Naive thymus-derived CD8-positive, alpha-beta T cell (primary cell): Measurements from ENCODE around the gene EIF2B1. TPM values are rescaled to one million over a fixed set of nuclear protein-coding genes. Genes with fewer than 3 reads are reported as not detected.
"Not testable (repeated sequence)": the region's sequence is repeated elsewhere in the genome, so short reads cannot be mapped to it uniquely, and the experiment has no call there.

Source experiments
- ATAC-seq, 2 donors: fragments of 150-1000 bp; cut with Tn5 transposase in 1 of 2; sonication (Bioruptor Pico), chemical (Tn5 transposase) in 1 of 2; 1 replicate in 1 of 2; 2 replicates in 1 of 2; pipeline ENCODE4 v1.10.0; 2021; ENCODE audit warnings: mild to moderate bottlenecking in 2 of 2, moderate library complexity in 2 of 2
- POLR2A ChIA-PET: fragments of 350-600 bp; sonication (Branson Sonifier 250); formaldehyde crosslinking; loops from one replicate; lab custom pipeline; 2021; ENCODE audit warnings: antibody characterized with exemption; lab: Charles Lee
- DNase-seq, 10 donors: peaks; one replicate each; pipeline versions ENCODE4 v3.0.0 to v3.0.0-alpha.2; 2020 to 2022
- H3K27ac Mint-ChIP-seq, 10 donors: one replicate each; pipeline ENCODE4 v1.8.0; 2020 to 2022; ENCODE audit warnings: mild to moderate bottlenecking in 10 of 10, mixed read lengths in 10 of 10, moderate library complexity in 4 of 10, inconsistent platforms in 1 of 10
- H3K27me3 Mint-ChIP-seq, 5 donors: one replicate each; pipeline ENCODE4 v1.8.0; 2021 to 2022; ENCODE audit warnings: mixed read lengths in 5 of 5
- H3K36me3 Mint-ChIP-seq, 3 donors: one replicate each; pipeline ENCODE4 v1.8.0; 2020 to 2022; ENCODE audit warnings: mixed read lengths in 3 of 3, mild to moderate bottlenecking in 2 of 3, inconsistent platforms in 1 of 3
- H3K4me1 Mint-ChIP-seq, 4 donors: one replicate each; pipeline ENCODE4 v1.8.0; 2021 to 2022; ENCODE audit warnings: mixed read lengths in 4 of 4
- H3K4me3 Mint-ChIP-seq, 10 donors: one replicate each; pipeline ENCODE4 v1.8.0; 2020 to 2022; ENCODE audit warnings: mild to moderate bottlenecking in 10 of 10, mixed read lengths in 10 of 10, moderate library complexity in 6 of 10, inconsistent platforms in 1 of 10
- H3K9me3 Mint-ChIP-seq, 9 donors: one replicate each; pipeline ENCODE4 v1.8.0; 2020 to 2022; ENCODE audit warnings: mixed read lengths in 9 of 9, mild to moderate bottlenecking in 3 of 9, inconsistent platforms in 1 of 9, moderate library complexity in 1 of 9
- polyA plus RNA-seq, 3 donors: library from polyadenylated mRNA; unstranded; fragments of 300-500 nt; fragmentation: Illumina TruSeq; gene quantifications; one replicate each; pipeline ENCODE4 v1.2.3, GENCODE V29; 2021
- total RNA-seq, 8 experiments: library from RNA in 2 of 8; stranded (reverse) in 2 of 8; gene quantifications; one replicate each; pipeline ENCODE4 v1.2.3 and lab custom pipeline; 2021 to 2026

Gene EIF2B1
- total and polyA plus RNA-seq, 5 experiments from 2014 or later = 54.3 to 64.5 (median 59.9) TPM

DNA sequence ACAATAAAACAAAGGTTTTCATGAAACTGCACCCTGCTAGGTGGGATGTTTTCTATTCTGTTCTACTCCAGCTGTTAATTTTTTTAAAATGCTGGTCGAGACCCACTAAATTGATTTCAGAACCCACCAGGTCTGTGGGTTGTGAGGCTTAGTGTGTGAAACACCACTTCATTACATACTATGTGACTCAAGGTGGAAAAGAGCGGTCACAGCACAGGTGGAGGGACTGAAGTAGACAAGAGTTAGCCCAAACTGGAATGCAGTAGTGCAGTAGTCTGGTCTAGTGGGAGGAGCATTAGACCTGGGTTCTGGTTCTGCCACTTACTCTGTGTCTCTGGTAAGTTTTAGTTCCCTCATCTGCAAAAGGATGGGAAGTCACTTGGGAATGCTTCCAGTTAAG is 19.4 kb downstream of the EIF2B1 start:
- Mint-ChIP-seq H3K4me1 (peaks cover 0 to 6% (median 1%) of the 10 kb centered on the region in 4 donors), H3K9me3 (no peaks in the 10 kb centered on the region), H3K27me3 (no peaks in the 10 kb centered on the region), H3K36me3 (peaks cover 0 to 93% (median 18%) of the 10 kb centered on the region in 3 donors), H3K4me3 (no peak overlapping the region), H3K27ac (peak overlapping the region in 1 of 10 donors; percentile 63)
- POLR2A ChIA-PET = interaction anchor here (0.9 kb wide), 1 partner anchor 11 kb away, joined by 4 read pairs; no protein-coding TSS in a partner anchor
- no peak for ATAC-seq
- no peak for DNase-seq

DNA sequence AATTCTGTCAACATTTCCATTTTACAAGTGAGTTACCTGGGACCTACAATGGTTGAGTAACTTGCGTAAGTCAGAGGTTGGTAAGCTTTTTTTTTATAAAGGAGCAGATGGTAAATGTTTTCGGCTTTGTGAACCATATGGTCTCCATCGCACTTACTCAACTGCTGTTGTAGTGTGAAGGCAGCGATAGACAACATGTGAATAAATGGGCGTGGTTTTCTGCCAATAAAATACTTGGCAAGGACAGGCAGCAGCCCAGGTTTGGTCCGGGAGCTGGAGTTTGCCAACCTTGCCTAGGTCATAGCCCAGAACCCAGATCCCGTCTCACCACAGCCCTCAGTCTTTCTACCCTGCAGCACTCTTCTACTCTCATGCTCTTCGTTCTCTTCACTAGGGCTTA is 25.3 kb downstream of the EIF2B1 start:
- no peak for DNase-seq
- Mint-ChIP-seq H3K27me3 (no peaks in the 10 kb centered on the region), H3K36me3 (peaks cover 0 to 81% (median 18%) of the 10 kb centered on the region in 3 donors), H3K27ac (peak overlapping the region in 3 of 10 donors; percentile 33 to 43 (median 36)), H3K4me3 (no peak overlapping the region), H3K4me1 (peaks cover 3 to 32% (median 17%) of the 10 kb centered on the region in 4 donors), H3K9me3 (no peaks in the 10 kb centered on the region)
- POLR2A ChIA-PET = interaction anchor here (0.6 kb wide), 1 partner anchor 138 kb away, joined by 5 read pairs; no protein-coding TSS in a partner anchor
- no peak for ATAC-seq

DNA sequence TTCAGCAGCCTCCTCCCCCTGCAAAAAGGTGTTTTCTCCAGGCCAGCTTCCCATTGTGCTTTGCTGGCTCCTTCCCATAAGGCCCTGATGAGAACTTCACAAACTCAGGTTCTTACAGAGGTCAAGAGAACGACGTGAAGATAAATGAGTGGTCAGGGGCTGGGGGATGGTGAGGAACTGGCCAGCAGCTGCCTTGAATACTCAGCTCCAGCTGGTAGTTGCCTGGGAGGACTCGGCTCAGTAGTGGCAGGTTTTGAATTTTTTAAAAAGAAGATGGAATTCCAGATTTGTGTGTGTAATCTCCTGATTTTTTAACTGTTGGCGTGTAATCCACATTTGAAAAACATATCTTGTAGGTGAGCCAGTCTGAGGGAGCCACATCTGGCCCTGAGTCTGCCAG is 25.7 kb downstream of the EIF2B1 start:
- POLR2A ChIA-PET = interaction anchor here (0.6 kb wide), 1 partner anchor 138 kb away, joined by 5 read pairs; no protein-coding TSS in a partner anchor

DNA sequence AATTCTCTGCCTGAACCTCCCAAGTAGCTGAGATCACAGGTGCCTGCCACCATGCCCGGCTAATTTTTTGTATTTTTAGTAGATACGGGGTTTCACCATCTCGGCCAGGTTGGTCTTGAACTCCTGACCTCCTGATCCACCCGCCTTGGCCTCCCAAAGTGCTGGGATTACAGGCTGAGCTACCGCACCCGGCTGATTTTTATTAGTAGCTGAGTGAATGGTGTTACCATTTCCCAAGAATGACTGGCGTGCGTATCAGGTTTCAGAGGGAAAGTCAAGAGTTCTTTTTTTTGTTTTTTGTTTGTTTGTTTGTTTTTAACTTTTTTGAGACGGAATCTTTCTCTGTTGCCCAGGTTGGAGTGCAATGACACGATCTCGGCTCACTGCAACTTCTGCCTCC is 30.0 kb downstream of the EIF2B1 start:
- H3K4me3 Mint-ChIP-seq = peak overlapping the region in 8 of 10 donors; percentile 42 to 98 (median 92)
- peaks cover 18 to 58% (median 44%) of the 10 kb centered on the region in 4 donors for H3K4me1 Mint-ChIP-seq
- not testable (repeated sequence) for DNase-seq, ATAC-seq, H3K27me3 Mint-ChIP-seq, H3K9me3 Mint-ChIP-seq
- POLR2A ChIA-PET = interaction anchor here (0.6 to 1.7 kb wide), 4 partner anchors 10 to 1105 kb away, joined by 3 to 8 read pairs (median 4); partner anchors contain the start of genes EIF2B1 and GTF2H3
- H3K36me3 Mint-ChIP-seq = peaks cover 0 to 37% (median 6%) of the 10 kb centered on the region in 3 donors
- peak overlapping the region in 4 of 10 donors; percentile 65 to 94 (median 85) for H3K27ac Mint-ChIP-seq

More for the DNA sequence above, 25.7 kb downstream of the EIF2B1 start:
- Mint-ChIP-seq H3K4me1 (peaks cover 7 to 36% (median 21%) of the 10 kb centered on the region in 4 donors), H3K27me3 (no peaks in the 10 kb centered on the region), H3K9me3 (no peaks in the 10 kb centered on the region), H3K36me3 (peaks cover 0 to 77% (median 14%) of the 10 kb centered on the region in 3 donors), H3K27ac (peak overlapping the region in 1 of 10 donors; percentile 43), H3K4me3 (no peak overlapping the region)
- no peak for DNase-seq
- no peak for ATAC-seq

DNA sequence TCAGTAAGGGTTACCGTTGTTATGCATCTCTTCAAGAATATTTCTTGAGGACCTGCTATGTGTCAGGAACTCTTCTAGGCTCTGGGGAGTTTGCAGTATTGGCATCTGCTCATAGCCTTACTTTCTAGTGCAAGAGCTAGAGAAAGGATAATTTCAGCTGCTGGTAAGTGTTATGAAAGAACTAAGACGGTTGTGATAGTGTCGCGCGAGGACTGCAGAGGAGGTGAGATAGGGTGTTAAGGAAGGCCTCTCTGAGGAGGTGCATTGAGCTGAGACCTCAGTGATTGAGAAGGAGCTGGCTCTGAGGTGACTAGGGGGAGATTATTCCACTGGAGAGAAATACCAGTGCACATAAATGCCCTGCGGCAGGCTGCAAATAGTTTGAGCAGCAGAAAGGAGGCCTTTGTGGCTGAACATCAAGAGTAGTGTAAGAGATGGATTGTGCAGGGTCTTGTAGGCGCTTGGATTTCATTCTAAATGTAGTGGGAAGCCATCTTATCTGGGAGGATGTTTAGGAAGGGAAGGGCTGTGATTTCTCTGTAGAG is 30.8 kb downstream of the EIF2B1 start:
- DNase-seq = no peak
- H3K4me3 Mint-ChIP-seq = peak overlapping the region; percentile 88 to 99 (median 95)
- peaks cover 17 to 55% (median 42%) of the 10 kb centered on the region in 4 donors for H3K4me1 Mint-ChIP-seq
- peaks cover 0 to 32% (median 2%) of the 10 kb centered on the region in 3 donors for H3K36me3 Mint-ChIP-seq
- POLR2A ChIA-PET = interaction anchor here (0.5 to 1.7 kb wide), 14 partner anchors 9 to 1104 kb away, joined by 3 to 10 read pairs (median 4); partner anchors contain the start of genes ATP6V0A2, EIF2B1, GTF2H3 and KNTC1
- H3K27ac Mint-ChIP-seq = peak overlapping the region; percentile 83 to 97 (median 94)
- no peak for ATAC-seq
- H3K27me3 Mint-ChIP-seq = no peaks in the 10 kb centered on the region
- H3K9me3 Mint-ChIP-seq = no peaks in the 10 kb centered on the region

DNA sequence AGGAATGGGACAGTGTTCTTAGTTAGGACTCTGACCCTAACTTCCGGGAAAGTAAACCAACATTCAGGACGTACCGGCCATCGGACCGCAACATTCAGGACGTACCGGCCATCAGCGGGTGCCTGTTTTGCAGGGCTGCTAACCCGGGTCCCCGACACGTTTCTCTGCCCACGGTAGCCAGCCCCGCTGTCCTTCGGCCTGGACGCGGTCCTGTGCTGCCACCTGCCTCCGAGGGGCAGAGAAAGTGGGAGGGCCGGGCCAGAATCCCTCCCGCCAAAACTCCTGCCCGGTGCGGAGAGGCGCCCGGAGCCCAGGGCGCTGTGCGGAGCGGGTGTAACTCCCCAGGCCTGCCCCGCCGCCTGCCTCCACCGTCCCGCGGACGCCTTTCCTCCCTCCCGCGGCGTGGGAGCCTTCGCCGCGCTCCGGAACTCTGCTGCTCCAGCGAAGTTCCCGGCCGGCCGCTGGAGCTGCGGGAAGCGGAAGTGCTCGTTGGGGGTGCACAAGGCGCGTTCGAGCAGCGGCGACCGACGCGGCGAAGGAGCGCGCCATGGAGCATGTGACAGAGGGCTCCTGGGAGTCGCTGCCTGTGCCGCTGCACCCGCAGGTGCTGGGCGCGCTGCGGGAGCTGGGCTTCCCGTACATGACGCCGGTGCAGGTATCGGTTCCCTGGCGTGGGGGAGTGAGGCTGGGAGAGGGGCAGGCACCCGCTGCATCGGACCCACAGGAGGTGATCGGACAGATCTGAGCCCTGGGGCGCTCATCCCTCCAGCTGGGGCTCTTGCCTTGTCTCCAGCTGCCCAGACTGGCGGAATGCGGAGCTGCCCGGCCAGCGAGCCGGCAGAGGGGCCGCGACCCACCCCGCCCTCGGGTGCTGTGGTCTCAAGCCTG is 31.6 kb downstream of the EIF2B1 start, which contains the start of gene DDX55:
Gene DDX55 (plus strand): TSS at position 498 of the 888 bp plus-strand sequence. CDS start 50 bp downstream, at position 548.
- POLR2A ChIA-PET = interaction anchor here (0.5 to 1.7 kb wide), 18 partner anchors 8 to 1075 kb away, joined by 3 to 10 read pairs (median 4); partner anchors contain the start of genes ATP6V0A2, EIF2B1, GTF2H3 and KNTC1
- DNase-seq (peak; percentile 81 to 90 (median 84)), ATAC-seq (peak; percentile 93 to 97)
- no peaks in the 10 kb centered on the region for H3K9me3 Mint-ChIP-seq
- peak within 1 kb of the TSS; percentile 91 to 97 (median 94) for H3K27ac Mint-ChIP-seq
- peaks cover 0 to 32% (median 0%) of the 10 kb centered on the region in 3 donors for H3K36me3 Mint-ChIP-seq
- peak within 1 kb of the TSS; percentile 88 to 99 (median 95) for H3K4me3 Mint-ChIP-seq
- peaks cover 17 to 54% (median 40%) of the 10 kb centered on the region in 4 donors for H3K4me1 Mint-ChIP-seq
- no peaks in the 10 kb centered on the region for H3K27me3 Mint-ChIP-seq

DNA sequence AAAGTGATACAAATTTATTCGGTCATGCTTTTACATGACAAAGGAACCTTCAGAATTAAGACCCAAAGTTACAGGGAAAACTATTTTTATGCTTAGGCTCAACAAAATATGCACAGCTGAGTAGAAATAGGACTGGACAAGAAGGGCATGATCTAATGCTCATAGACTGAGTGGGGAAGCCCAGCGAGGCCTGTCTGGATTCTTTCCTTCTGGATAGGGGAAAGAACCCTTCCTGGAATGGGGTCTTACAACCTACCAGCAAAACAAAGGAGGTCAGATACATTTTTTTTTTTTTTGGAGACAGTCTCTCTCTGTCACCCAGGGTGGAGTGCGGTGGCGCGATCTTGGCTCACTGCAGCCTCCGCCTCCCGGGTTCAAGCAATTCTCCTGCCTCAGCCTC is 33.8 kb downstream of the EIF2B1 start:
- ATAC-seq = no peak
- no peaks in the 10 kb centered on the region for H3K27me3 Mint-ChIP-seq
- H3K36me3 Mint-ChIP-seq = peaks cover 0 to 34% (median 0%) of the 10 kb centered on the region in 3 donors
- H3K27ac Mint-ChIP-seq = peak overlapping the region in 8 of 10 donors; percentile 2 to 76 (median 60)
- H3K4me1 Mint-ChIP-seq = peaks cover 23 to 46% (median 36%) of the 10 kb centered on the region in 4 donors
- POLR2A ChIA-PET = interaction anchor here (0.7 kb wide), 1 partner anchor 367 kb away, joined by 3 read pairs; the partner anchor contains the start of gene MPHOSPH9
- peak overlapping the region in 9 of 10 donors; percentile 7 to 81 (median 34) for H3K4me3 Mint-ChIP-seq
- H3K9me3 Mint-ChIP-seq = no peaks in the 10 kb centered on the region
- DNase-seq = no peak

DNA sequence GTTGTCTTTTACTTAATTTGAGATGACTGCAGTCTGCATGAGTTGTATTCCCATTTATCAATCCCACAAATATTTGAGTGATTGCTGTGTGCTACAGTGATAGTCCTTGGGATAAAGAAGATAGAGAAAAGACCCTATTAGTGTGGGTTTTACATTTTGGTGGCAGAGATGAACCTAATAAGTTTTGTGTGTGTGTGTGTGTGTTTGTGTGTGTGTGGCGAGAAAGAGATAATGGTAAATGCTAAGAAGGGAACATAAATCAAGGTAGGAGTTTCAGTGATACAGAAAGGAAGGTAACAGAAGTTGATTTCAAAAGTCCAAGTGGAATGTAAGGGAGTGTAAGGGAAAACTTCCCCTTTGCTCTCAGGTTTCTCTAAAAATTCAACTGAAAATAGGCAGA is 34.2 kb downstream of the EIF2B1 start:
- Mint-ChIP-seq H3K36me3 (peaks cover 0 to 35% (median 0%) of the 10 kb centered on the region in 3 donors), H3K9me3 (no peaks in the 10 kb centered on the region), H3K4me3 (peak overlapping the region; percentile 3 to 81 (median 48)), H3K27me3 (no peaks in the 10 kb centered on the region), H3K4me1 (peaks cover 23 to 43% (median 34%) of the 10 kb centered on the region in 4 donors), H3K27ac (peak overlapping the region in 9 of 10 donors; percentile 2 to 88 (median 63))
- POLR2A ChIA-PET = no interaction called here
- DNase-seq = no peak
- ATAC-seq = no peak

DNA sequence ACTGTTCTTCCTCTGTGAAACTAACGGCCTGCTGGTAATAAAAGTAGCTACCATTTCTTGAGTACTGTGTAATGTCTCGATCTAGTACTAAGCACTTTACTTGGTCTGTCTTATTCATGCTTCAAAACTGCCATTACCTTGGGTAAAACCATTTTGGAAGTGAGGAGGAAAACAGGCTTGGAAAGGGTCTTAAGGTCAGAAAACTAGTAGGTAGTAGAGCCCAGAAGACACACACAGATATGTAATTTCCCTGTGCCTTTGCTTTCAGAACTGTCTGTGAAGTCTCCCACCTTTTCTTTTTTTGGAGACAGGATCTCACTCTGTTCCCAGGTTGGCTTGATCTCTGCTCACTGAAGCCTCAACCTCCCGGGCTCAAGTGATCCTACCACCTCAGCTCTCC is 35.0 kb downstream of the EIF2B1 start:
- H3K27me3 Mint-ChIP-seq = no peaks in the 10 kb centered on the region
- no peaks in the 10 kb centered on the region for H3K9me3 Mint-ChIP-seq
- H3K4me1 Mint-ChIP-seq = peaks cover 23 to 37% (median 30%) of the 10 kb centered on the region in 4 donors
- peak overlapping the region in 2 of 10 donors; percentile 33 to 34 for H3K27ac Mint-ChIP-seq
- no peak for ATAC-seq
- no peak overlapping the region for H3K4me3 Mint-ChIP-seq
- POLR2A ChIA-PET = interaction anchor here (0.6 kb wide), 1 partner anchor 626 kb away, joined by 4 read pairs; no protein-coding TSS in a partner anchor
- peaks cover 0 to 38% (median 0%) of the 10 kb centered on the region in 3 donors for H3K36me3 Mint-ChIP-seq
- DNase-seq = no peak

DNA sequence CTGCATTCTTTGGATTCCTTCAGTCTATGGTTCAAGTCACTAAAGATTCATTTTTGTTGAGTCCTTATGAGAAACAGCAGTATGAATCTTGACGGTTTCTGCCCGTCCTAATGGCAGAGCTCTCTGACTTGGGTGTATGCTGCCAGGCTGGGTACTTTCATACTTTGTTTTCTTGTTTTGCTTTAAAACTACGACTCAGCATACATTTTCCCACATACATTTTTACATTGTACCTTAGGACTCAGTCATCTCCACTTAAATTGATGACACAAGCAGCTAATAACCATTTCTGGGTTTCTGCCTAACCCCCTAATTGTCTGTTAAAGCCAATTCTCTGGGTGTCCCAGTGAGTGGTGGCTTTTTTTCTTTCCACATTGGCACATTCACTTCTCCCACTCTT is 36.4 kb downstream of the EIF2B1 start:
- Mint-ChIP-seq H3K27me3 (no peaks in the 10 kb centered on the region), H3K9me3 (no peaks in the 10 kb centered on the region), H3K4me3 (no peak overlapping the region), H3K36me3 (peaks cover 0 to 49% (median 0%) of the 10 kb centered on the region in 3 donors), H3K4me1 (peaks cover 16 to 32% (median 27%) of the 10 kb centered on the region in 4 donors), H3K27ac (peak overlapping the region in 2 of 10 donors; percentile 20 to 27)
- ATAC-seq = no peak
- POLR2A ChIA-PET = no interaction called here
- no peak for DNase-seq

DNA sequence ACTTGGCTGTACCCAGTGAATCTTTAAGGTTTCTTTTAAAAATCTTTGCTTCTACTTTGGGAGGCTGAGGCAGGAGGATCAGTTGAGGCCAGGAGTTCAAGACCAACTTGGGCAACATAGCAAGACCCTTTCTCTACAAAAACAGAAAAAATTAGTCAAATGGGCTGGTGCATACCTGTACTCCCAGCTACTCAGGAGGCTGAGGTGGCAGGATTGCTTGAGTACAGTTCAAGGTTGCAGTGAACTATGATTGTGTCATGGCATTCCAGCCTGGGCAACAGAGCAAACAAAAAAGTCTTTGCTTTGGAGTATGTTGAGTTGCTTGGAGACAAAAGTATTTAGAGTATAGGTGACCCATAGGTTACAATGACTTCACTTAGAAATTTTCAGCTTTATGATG is 37.8 kb downstream of the EIF2B1 start:
- POLR2A ChIA-PET = no interaction called here
- peaks cover 0 to 63% (median 3%) of the 10 kb centered on the region in 3 donors for H3K36me3 Mint-ChIP-seq
- no peaks in the 10 kb centered on the region for H3K9me3 Mint-ChIP-seq
- no peak overlapping the region for H3K4me3 Mint-ChIP-seq
- peaks cover 15 to 32% (median 28%) of the 10 kb centered on the region in 4 donors for H3K4me1 Mint-ChIP-seq
- H3K27me3 Mint-ChIP-seq = no peaks in the 10 kb centered on the region
- peak overlapping the region in 1 of 10 donors; percentile 18 for H3K27ac Mint-ChIP-seq
- DNase-seq = no peak
- no peak for ATAC-seq
